GM15510 (cell line): ENCODE measurements around the gene NCAPD3.

Experiments used
- POLR2A ChIP-seq: IDR thresholded peaks from 3 replicates; pipeline ENCODE4 v1.6.1; 2011; ENCODE audit warnings: borderline replicate concordance; ENCODE audit not compliant: insufficient read length; ENCODE audit errors: extremely low read depth

Gene NCAPD3

GRCh38 chr11:134200688-134201087, 23.1 kb downstream of the NCAPD3 start:
- no peak for TF ChIP-seq POLR2A

DNA sequence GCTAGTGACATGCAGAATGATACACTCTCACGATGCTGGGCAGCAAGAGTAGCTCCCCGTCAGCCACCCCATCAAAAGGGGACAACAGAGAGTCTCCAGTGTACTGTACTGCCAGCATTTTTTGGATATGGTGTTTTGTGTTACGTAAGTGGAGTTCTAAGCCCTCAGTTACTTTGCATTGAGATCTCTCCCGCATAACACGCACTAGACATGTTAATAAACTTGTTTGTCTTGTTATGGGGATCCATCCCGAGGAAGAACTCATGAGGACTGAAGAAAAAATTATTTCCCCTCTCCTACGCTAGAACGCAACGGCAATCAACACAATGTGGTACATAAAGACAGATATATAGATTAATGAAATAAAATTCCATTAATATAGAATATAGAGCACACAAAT, 24.2 kb downstream of the NCAPD3 start:
- no peak for TF ChIP-seq POLR2A

GRCh38 chr11:134196756-134197155, 27.0 kb downstream of the NCAPD3 start:
- no peak for TF ChIP-seq POLR2A

GRCh38 chr11:134181707-134182106, 42.1 kb downstream of the NCAPD3 start:
- TF ChIP-seq POLR2A, result no peak

- TF ChIP-seq POLR2A, result no peak
Measured at GRCh38 chr11:134178032-134178674, 45.6 kb downstream of the NCAPD3 start.

- no peak for TF ChIP-seq POLR2A
Measured at GRCh38 chr11:134176284-134176683, 47.5 kb downstream of the NCAPD3 start.

GRCh38 chr11:134173296-134173695, 50.5 kb downstream of the NCAPD3 start:
- no peak for TF ChIP-seq POLR2A

DNA sequence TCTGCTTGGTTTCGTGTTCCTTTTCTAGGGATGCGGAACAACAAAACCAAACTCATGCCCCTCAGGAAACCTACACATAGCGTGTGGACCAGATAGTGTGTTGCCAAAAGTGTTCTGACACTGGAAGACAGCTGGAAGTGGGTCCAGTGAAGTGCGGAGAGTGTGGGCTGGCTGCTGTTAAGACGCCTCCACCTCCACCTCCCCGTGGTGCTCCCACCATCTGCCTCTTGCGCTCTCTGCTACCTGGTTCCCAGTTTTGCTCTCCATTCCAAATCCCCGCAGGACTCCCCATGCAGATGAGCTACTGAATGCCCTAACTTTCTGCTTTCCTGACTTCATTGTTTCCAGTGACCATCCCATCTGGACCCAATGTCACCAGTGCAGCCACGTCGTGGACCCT, 51.8 kb downstream of the NCAPD3 start:
- TF ChIP-seq POLR2A, result no peak

GRCh38 chr11:134170919-134171281, 52.9 kb downstream of the NCAPD3 start:
- TF ChIP-seq POLR2A, result no peak

DNA sequence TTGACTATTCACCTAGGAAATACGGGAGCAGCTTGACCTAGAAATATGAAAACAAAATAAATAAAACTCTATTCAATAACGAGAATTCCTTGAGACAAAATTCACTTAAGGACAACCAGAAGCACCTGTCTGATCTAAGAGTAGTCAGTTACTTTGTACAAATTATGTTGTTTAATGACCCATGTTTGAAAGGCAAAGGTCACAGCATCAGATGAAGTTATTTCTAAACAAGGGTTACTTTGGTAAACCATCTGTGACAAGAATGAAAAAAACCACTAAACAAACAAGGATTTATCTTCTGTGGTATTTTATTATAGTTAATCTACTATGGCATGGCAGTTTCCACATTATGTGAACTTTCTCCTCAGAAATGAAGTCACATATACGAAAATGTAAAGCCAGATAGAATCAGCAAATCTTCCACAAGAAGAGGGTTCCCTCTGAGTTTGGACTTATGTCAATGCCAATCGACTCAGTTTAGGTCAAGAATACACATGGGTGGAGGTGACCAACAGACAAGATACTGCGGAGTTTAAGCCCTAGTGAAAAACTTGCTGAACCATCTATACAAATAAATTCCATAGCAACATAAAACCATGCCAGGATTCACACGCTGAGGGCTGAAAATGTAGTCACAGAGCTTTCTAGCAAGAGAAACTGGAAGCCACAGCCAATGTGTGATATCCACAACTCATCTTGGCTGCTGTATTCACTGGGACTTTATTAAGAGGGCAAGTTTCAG, 53.4 kb downstream of the NCAPD3 start:
- no peak for TF ChIP-seq POLR2A

- TF ChIP-seq POLR2A, result no peak
Measured at GRCh38 chr11:134164490-134165370, 59.0 kb downstream of the NCAPD3 start.

DNA sequence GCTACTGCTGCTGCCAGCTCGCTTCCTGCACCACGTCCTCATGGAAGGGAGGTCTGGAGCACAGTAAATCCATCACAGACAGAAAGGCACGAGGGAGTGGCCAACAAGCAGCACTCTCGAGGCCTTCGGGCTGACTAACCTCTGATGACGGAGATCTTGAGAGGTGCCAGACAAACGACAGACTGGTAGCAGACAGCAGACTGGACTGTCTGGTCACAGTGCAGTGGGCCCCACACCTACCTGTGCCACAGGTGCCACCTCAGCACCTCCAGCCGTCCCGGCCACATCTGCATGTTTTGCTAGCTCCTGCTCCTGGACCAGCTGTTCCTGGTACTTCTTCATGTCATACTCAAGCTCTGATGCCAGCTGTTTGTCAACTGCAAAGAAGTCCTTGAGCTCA, 64.1 kb downstream of the NCAPD3 start:
- no peak for TF ChIP-seq POLR2A

DNA sequence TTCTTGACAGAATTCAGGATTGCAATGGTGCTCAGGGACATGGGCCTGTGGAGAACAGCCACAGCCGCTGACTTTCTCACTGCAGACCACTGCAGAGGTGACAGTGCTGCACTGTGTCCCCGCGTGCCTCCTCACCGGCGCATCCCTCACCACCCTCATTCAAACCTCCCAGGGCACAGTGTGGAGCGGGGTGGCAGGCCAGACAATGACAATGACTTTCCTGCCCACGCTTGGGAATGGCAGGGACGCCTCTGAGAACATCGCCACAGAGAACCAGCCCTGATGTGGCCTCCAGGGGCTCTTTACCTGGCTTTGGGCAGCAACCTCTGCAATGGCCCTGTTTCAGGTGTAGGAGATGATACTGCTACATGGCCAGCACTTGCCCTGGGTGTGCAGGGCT, 65.7 kb downstream of the NCAPD3 start:
- no peak for TF ChIP-seq POLR2A

- TF ChIP-seq POLR2A, result no peak
Measured at GRCh38 chr11:134157451-134157850, 66.3 kb downstream of the NCAPD3 start.
